Glutamatergic neuron (in vitro differentiated cells): ENCODE results near the gene CRABP1. TPM values are rescaled to one million over a fixed set of nuclear protein-coding genes. Genes with fewer than 3 reads are reported as not detected.

Experiments used
- DNase-seq: peaks from one replicate; pipeline ENCODE4 v3.0.0; 2022
- H3K27ac Mint-ChIP-seq: one replicate; pipeline ENCODE4 v1.8.0; 2020; ENCODE audit warnings: mild to moderate bottlenecking, mixed read lengths, inconsistent platforms; ENCODE audit not compliant: unreplicated experiment
- H3K27me3 Mint-ChIP-seq: one replicate; pipeline ENCODE4 v1.8.0; 2020; ENCODE audit warnings: mild to moderate bottlenecking, moderate library complexity, mixed read lengths, inconsistent platforms; ENCODE audit not compliant: unreplicated experiment
- H3K36me3 Mint-ChIP-seq: one replicate; pipeline ENCODE4 v1.8.0; 2020; ENCODE audit warnings: mild to moderate bottlenecking, mixed read lengths, inconsistent platforms; ENCODE audit not compliant: unreplicated experiment
- H3K4me1 Mint-ChIP-seq: one replicate; pipeline ENCODE4 v1.8.0; 2020; ENCODE audit warnings: mild to moderate bottlenecking, low read depth, mixed read lengths, inconsistent platforms; ENCODE audit not compliant: unreplicated experiment
- H3K4me3 Mint-ChIP-seq: one replicate; pipeline ENCODE4 v1.8.0; 2020; ENCODE audit warnings: mild to moderate bottlenecking, mixed read lengths, inconsistent platforms; ENCODE audit not compliant: unreplicated experiment
- H3K9me3 Mint-ChIP-seq: one replicate; pipeline ENCODE4 v1.8.0; 2020; ENCODE audit warnings: mild to moderate bottlenecking, moderate library complexity, mixed read lengths, inconsistent platforms; ENCODE audit not compliant: unreplicated experiment
- CTCF ChIP-seq: fragments of 200-600 bp; sonication (generic); IDR thresholded peaks from one replicate; pipeline ENCODE4 v1.5.0; 2021; ENCODE audit not compliant: partially characterized antibody, unreplicated experiment
- total RNA-seq: library from RNA; stranded (reverse); fragmentation: NEBNext Ultra II Directional; extraction: Animal tissue kit (Norgen Biotek cat#: 25700); gene quantifications from one replicate; pipeline ENCODE4 v1.2.1, GENCODE V29; 2021; ENCODE audit not compliant: unreplicated experiment

CRABP1 gene
- total RNA-seq, 1 donor from 2014 or later: 314 TPM

- no peak for TF ChIP-seq CTCF
- H3K9me3 Mint-ChIP-seq: no peaks in the 10 kb centered on the region
Observed at GRCh38 chr15:78299101-78299930, 40.8 kb upstream of the CRABP1 start, which contains the start of gene SKIC8. SKIC8 (minus strand) TSS chr15:78299609; CDS start chr15:78295686, 3,923 bp downstream.

GRCh38 chr15:78301326-78301725 lies 38.8 kb upstream of the CRABP1 start:
- DNase-seq: no peak
- Mint-ChIP-seq H3K4me3 (no peak overlapping the region), H3K4me1 (peaks cover 7% of the 10 kb centered on the region), H3K36me3 (no peaks in the 10 kb centered on the region), H3K27ac (no peak overlapping the region), H3K27me3 (peaks cover 8% of the 10 kb centered on the region), H3K9me3 (no peaks in the 10 kb centered on the region)
- no peak for TF ChIP-seq CTCF

More at GRCh38 chr15:78299101-78299930, 40.8 kb upstream of the CRABP1 start, which contains the start of gene SKIC8:
- H3K27ac Mint-ChIP-seq: peak within 1 kb of the TSS; percentile 95
- peak; percentile 94 for DNase-seq
- peaks cover 9% of the 10 kb centered on the region for H3K27me3 Mint-ChIP-seq
- H3K4me1 Mint-ChIP-seq: peaks cover 5% of the 10 kb centered on the region
- H3K36me3 Mint-ChIP-seq: no peaks in the 10 kb centered on the region
- peak within 1 kb of the TSS; percentile 94 for H3K4me3 Mint-ChIP-seq

- TF ChIP-seq CTCF: no peak
- no peak overlapping the region for H3K27ac Mint-ChIP-seq
- H3K36me3 Mint-ChIP-seq: no peaks in the 10 kb centered on the region
- no peak overlapping the region for H3K4me3 Mint-ChIP-seq
- H3K9me3 Mint-ChIP-seq: no peaks in the 10 kb centered on the region
- DNase-seq: no peak
- peaks cover 8% of the 10 kb centered on the region for H3K27me3 Mint-ChIP-seq
- peaks cover 7% of the 10 kb centered on the region for H3K4me1 Mint-ChIP-seq
Observed at GRCh38 chr15:78301828-78302227, 38.3 kb upstream of the CRABP1 start.

- no peak for DNase-seq
- Mint-ChIP-seq H3K27me3 (peaks cover 8% of the 10 kb centered on the region), H3K4me3 (no peak overlapping the region), H3K4me1 (peaks cover 7% of the 10 kb centered on the region), H3K9me3 (no peaks in the 10 kb centered on the region), H3K27ac (no peak overlapping the region), H3K36me3 (no peaks in the 10 kb centered on the region)
- TF ChIP-seq CTCF: no peak
Observed at GRCh38 chr15:78302579-78303312, 37.4 kb upstream of the CRABP1 start.
